CD4-positive, alpha-beta T cell treated with Interferon alpha-2 for 1 hour (primary cell): ENCODE measurements around the gene ST6GALNAC6.
"Not testable (repeated sequence)": the region's sequence is repeated elsewhere in the genome, so short reads cannot be mapped to it uniquely, and the experiment has no call there.

ENCODE experiments used
- DNase-seq, 2 donors: peaks; one replicate each; pipeline ENCODE4 v3.0.0-alpha.2; 2020 to 2022

Gene ST6GALNAC6

DNA sequence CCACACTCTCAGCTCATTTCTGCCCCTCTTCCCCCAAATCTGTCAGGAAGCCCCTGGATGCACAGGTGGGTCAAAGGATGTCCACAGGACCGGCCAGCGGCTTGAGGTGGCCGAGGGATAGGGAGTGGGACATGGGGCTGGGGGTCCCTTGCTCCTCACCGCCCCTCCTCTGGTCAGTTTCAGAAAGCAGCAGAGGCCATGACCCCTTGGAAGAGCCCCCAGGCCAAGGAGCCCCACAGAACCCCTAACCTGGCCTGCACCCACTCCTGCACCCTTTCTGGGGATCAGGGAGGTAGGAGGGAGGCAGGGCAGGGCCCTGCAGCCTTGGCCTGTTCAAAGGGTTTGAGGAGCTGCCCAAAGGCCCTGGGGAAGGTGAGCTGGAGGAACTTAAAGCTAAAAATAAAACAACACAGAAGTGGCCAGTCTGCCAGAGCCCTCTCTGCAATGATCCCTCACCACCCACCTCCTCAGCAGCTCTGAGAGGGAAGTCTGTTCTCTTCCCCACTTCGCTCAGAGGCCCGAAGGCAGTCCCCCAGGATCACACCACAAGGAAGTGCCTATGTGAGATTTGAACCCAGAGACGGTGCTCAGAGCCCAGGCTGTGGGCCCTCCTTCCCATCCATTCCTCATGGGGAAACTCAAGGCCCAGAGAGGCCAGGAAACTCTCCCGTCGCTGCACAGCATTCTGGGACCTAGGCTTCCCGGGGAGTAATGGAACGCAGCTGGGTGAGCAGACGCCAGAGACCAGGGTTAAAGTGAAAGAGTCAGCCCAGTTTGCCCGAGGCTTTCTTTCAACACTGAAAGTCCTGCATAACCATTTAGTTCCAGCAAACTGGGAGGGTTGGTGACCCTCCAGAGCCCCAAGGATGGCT is 45.9 kb downstream of the ST6GALNAC6 start:
- DNase-seq = no peak

GRCh38 chr9:127852829-127853228 is 46.6 kb downstream of the ST6GALNAC6 start:
- no peak for DNase-seq

DNA sequence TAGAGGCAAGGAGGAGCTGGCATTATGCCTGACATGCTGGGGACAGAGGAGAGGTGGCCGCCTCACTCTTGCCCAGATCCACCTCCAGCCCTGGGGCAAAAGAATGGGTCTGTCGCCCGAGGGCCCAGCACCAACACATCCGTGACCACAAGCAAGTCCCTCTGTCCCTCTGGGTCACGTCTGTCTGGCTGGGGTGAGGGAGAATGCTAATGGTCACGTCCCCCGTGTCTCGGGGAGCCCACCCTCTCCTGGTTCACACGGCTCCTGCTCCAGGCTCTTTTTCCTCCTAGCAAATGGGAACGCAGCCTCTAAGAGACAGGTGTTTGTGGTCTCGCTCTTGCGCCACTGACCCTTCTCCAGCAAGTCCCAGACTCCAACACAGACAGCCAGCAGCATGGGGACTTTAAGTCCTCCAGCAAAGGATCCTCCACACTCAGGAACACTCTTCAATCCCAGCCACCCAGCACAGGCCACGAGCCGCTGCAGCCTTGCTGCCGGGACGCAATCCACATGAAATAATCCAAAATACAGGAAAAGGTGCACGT is 49.0 kb downstream of the ST6GALNAC6 start:
- DNase-seq = no peak

DNA sequence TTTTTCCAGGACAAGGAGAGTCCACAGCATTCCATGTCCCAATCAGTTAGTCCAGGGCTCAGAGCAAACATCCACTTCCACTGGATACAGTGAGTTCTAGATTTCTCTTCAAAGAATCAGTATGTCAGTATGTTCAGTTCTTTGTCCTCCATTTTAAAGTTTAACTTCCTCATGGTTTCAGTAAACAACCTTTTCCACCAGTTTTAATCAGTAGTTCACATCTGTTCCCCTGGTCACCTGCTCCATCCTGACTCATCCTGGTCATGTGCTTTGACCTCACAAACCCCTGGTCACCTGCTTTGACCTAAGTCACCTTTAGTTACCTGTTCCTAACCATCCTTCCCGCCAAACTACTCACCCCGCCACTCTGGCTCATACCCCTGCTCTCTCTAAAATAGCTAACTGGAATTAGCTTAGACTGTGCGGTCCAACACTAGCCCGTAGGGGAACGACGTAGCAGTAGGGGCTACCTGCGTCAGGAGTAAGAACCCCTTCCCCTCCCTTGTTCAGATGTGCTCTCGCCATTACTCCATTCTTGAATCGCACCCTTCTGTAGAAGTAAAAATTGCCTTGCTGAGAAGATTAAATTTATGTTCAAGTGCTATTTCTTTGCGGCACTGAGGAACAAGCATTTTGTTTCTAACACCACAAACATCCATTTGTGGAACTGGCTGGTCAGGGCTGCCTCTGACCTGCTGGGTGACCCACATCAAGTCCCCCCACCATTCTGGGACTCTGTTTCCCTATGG is 50.5 kb downstream of the ST6GALNAC6 start:
- DNase-seq = no peak

- no peak for DNase-seq
Measured at GRCh38 chr9:127847833-127848755, 51.3 kb downstream of the ST6GALNAC6 start.

- no peak for DNase-seq
Measured at GRCh38 chr9:127847178-127847510, 52.3 kb downstream of the ST6GALNAC6 start.

DNA sequence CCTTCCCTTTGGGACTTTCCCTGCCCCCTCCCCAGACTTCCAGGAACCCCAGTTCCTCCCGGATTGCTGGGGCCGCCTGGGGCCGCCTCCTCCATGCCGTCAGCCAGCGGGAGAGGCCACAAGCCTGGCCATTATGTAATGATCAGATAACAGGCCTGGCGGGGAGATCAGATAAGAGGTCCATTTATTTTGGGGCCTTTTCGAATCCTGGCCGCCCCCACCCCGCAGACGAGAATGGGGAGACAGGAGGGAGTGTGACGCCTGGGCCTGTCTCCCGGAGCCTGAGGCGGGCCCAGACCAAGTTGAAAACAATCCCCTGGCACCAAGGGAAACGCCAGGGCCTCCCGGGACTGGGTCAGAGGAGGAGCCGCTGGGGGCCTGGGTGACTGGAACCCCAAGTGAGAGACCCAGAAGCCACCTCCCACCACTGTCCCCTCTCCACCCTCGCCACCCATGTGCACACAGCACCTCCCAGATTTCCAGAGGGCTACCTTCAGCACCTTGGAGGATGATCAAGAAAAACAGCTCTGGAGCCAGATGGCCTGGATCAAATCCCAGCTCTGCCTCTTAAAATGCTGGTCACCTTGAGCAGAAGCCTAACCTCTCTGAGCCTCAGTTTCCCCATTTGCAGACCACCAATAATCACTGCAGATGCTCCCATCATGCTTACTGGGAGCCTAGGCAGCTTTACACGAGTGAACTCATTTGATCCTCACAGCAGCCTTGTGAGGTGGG is 52.8 kb downstream of the ST6GALNAC6 start:
- DNase-seq = no peak

DNA sequence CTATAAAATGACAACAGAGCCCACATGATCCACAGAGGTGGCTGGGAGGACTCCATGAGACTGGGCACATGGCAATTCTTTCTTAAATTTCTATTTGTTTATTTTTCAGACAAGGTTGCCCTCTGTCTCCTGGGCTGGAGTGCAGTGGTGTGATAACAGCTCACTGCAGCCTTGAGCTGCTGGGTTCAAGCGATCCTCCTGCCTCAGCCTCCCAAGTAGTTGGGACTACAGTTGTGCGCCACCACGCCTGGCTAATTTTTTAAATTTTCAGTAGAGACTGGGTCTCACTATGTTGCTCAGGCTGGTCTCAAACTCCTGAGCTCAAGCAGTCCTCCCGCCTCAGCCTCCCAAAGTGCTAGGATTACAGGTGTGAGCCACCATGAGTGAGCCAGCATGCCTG is 53.8 kb downstream of the ST6GALNAC6 start:
- DNase-seq = not testable (repeated sequence)

GRCh38 chr9:127844821-127845359 is 54.5 kb downstream of the ST6GALNAC6 start:
- no peak for DNase-seq

GRCh38 chr9:127841087-127841835 is 58.1 kb downstream of the ST6GALNAC6 start:
- no peak for DNase-seq

GRCh38 chr9:127838375-127839078 is 60.9 kb downstream of the ST6GALNAC6 start:
- peak in 1 of 2 donors; percentile 55 for DNase-seq

GRCh38 chr9:127837346-127837745 is 62.1 kb downstream of the ST6GALNAC6 start:
- DNase-seq = no peak

GRCh38 chr9:127836561-127836960 is 62.8 kb downstream of the ST6GALNAC6 start:
- DNase-seq = not testable (repeated sequence)

DNA sequence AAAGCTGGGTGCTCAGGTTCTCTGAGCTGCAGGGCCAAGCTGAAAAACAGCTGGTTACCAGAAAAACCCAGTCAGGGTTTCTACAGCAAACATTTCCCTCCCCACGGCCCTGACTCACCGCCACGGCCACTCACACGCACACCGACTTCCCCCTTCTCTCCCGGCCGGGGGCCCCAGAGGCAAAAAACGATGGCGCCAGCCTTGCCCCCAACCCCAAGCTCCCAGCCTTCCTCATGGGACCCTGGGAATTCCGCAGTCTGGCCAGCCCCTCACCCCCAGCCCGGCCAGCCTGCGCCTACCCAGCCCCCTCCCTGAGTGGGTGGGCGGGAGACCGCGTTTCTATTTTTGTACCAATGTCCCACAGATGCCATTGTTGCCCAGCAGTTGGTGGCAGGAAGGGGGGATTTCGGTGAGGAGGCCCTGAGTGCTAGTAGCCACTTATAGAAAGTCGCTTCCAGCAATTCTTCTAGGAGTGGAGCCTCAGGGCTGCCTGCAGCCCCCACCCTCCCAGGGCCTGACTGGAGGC is 63.3 kb downstream of the ST6GALNAC6 start:
- peak in 1 of 2 donors; percentile 55 for DNase-seq
